Right lobe of liver (tissue), 6 donors: Measurements from ENCODE around the gene DCTN3. TPM values are rescaled to one million over a fixed set of nuclear protein-coding genes. Genes with fewer than 3 reads are reported as not detected.
A peak's percentile ranks its signal among the peaks of the same experiment; 100 is the strongest.

Experiments used
- ATAC-seq, 4 donors: fragments of 200-7000 bp; cut with Tn5 transposase; one replicate each; pipeline ENCODE4 v1.9.1; 2020; ENCODE audit warnings: mild to moderate bottlenecking in 4 of 4, moderate library complexity in 4 of 4
- DNase-seq, 3 donors: peaks; one replicate each; pipeline ENCODE4 v3.0.0-alpha.2; 2020
- H3K27ac ChIP-seq, 3 donors: fragments of 200-600 bp; one replicate each; pipeline ENCODE4 v1.8.0; 2022
- H3K27me3 ChIP-seq, 2 donors: fragments of 200-600 bp; one replicate each; pipeline ENCODE4 v1.8.0; 2022
- H3K36me3 ChIP-seq, 4 donors: fragments of 200-600 bp; sonication (generic) in 1 of 4; one replicate each; pipeline versions ENCODE4 v1.5.1 to v1.8.0; 2017 to 2022; ENCODE audit warnings: control low read depth in 1 of 4
- H3K4me1 ChIP-seq, 4 donors: fragments of 200-600 bp; sonication (generic) in 1 of 4; one replicate each; pipeline versions ENCODE4 v1.5.1 to v1.8.0; 2017 to 2022; ENCODE audit warnings: control low read depth in 1 of 4
- H3K4me3 ChIP-seq, 3 donors: fragments of 200-600 bp; one replicate each; pipeline ENCODE4 v1.8.0; 2022
- H3K9me3 ChIP-seq, 4 donors: fragments of 200-600 bp; sonication (generic) in 1 of 4; one replicate each; pipeline versions ENCODE4 v1.5.1 to v1.8.0; 2017 to 2022; ENCODE audit warnings: control low read depth in 1 of 4
- CTCF ChIP-seq, 4 donors: fragments of 200-600 bp in 3 of 4; fragments of 450-650 bp in 1 of 4; IDR thresholded peaks; one replicate each; pipeline versions ENCODE4 v1.5.1 to v1.8.0; 2016 to 2022; ENCODE audit warnings: antibody characterized with exemption in 4 of 4, mild to moderate bottlenecking in 2 of 4
- POLR2A ChIP-seq: fragments of 450-650 bp; IDR thresholded peaks from one replicate; pipeline ENCODE4 v1.6.1; 2017; ENCODE audit warnings: antibody characterized with exemption, mild to moderate bottlenecking
- WGBS: methylation state at CpG from one replicate; pipeline ENCODE4 v1.1.6; 2018; ENCODE audit warnings: low coverage, low lambda C conversion rate; ENCODE audit not compliant: insufficient coverage; ENCODE audit errors: missing lambda C conversion rate; 5-methylcytosine and 5-hydroxymethylcytosine counted together
- intact Hi-C, 2 donors: fragments of 100-400 bp; cut with DNase I; formaldehyde crosslinking; loops; one replicate each; pipeline versions ENCODE4 v1.11.2 to v1.14.1; 2022
- total RNA-seq, 6 experiments: library from RNA; depleted of rRNA in 2 of 6; stranded (reverse); fragments of >200 nt in 2 of 6; fragmentation: NEBNext Ultra II Directional in 3 of 6; extraction: Animal tissue kit (Norgen Biotek cat#: 25700) in 3 of 6; gene quantifications; one replicate each; pipeline versions ENCODE4 v1.1.0 to v1.2.4, GENCODE V29; 2016 to 2023
- donor health status: DM: no; HTN: yes; CAD: no.
- donor health status: DM: no; HTN: no; CAD: no.
- donor health status: DM: no; HTN: no; CAD: no.
- donor health status: DM: no; HTN: yes; CAD: no.
- donor health status: DM: no; HTN: yes; CAD: no.

DCTN3 gene
- total RNA-seq, 6 experiments from 2014 or later = 26.4 to 36.8 (median 32.7) TPM

DNA sequence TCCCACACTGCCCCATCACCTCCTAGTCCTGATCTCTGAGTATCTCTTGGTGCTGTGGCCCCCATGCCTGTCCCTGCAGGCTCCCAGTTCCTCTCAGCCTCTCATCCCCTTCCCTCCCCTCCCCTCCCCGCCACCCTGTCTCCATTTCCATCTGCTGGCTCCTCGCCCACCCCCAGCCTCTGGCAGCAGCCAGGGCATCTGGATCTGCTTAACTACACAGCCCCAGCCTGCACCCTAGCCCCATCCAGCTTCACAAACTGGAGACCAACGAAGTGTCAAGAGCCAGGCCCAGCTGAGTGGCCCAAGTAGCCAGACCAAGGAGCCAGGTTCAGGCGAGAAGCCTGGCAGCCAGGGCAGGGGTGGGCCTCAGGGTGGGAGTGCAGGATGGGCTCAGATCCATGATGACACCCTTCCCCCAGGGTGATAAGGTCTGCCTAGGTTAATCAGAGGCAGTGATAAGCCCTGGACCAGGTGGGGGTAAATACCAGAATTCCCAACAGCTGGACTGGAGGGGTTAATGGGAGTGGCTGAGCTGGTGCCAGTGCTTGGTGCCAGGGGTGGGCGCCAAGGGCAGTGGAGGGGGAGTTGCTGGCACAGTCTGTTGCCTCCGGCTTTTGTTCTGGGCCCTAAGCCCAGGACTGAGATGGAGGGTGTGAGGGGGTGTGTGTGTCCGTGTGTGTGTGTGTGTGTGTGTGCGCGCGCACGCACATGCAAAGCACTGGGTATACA lies 34.2 kb upstream of the DCTN3 start:
- ATAC-seq = no peak
- Histone ChIP-seq H3K9me3 (no peaks in the 10 kb centered on the region), H3K36me3 (peaks cover 0 to 4% (median 2%) of the 10 kb centered on the region in 4 donors), H3K27me3 (no peaks in the 10 kb centered on the region), H3K27ac (no peak overlapping the region), H3K4me3 (no peak overlapping the region), H3K4me1 (peaks cover 0 to 28% (median 14%) of the 10 kb centered on the region in 4 donors)
- no peak for TF ChIP-seq POLR2A
- TF ChIP-seq CTCF (IDR thresholded peaks at IDR 0.05) = no peak
- DNase-seq = peak in 1 of 3 donors; percentile 73
- intact Hi-C loops = no loop called here
- 40% methylated on average over 5 of the region's 11 CpGs for WGBS

DNA sequence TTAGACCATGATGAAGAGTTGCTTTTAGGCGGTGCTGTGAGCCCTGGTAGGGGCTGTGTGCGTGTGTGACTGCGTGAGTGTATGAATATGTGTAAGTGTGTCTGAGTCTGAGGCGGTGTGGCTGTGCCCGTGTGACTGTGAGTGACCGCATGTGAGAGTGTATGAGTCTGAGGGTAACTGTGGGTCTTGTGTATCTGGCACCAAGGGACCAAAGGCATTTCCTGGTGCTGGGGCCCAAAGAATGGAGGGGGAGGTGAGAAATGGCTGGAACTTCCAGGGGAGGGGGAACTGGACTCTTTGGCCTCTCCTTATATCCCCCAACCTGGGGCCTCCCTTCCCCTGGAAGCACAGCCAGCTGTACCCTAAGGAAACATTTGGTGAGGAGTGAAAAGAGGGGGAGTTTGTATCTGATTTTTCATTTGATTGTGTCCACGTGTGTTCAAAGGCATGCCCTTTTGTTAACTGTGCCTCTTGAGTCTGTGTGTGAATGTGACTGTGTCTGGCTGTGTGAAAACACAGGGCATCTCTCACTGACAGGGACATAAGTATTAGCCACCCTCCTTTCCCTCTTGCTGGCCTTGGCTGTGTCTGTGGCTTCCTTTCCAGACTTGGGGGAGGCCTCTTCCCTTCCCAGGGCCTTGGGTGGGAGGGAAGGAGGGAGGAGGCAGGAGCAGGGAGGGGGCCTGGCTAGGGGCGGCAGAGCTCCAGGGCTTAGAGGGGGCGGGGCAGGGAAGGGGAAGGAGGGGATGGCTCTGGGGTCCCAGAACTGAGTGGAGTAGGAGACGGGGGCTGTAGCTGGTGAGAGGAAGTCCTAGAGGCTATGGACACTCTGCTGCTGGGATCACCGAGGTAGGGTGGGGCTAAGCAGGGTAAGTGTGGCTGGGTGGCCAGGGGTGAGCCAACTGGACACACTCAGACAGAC lies 33.1 kb upstream of the DCTN3 start:
- ATAC-seq (no peak), DNase-seq (no peak)
- WGBS = 55% methylated on average over 10 of the region's 11 CpGs
- intact Hi-C loops = no loop called here
- Histone ChIP-seq H3K9me3 (no peaks in the 10 kb centered on the region), H3K4me1 (peaks cover 0 to 39% (median 17%) of the 10 kb centered on the region in 4 donors), H3K27ac (peak overlapping the region in 1 of 3 donors; percentile 18), H3K4me3 (no peak overlapping the region), H3K27me3 (no peaks in the 10 kb centered on the region), H3K36me3 (peaks cover 0 to 15% (median 7%) of the 10 kb centered on the region in 4 donors)
- TF ChIP-seq POLR2A (no peak), CTCF (IDR thresholded peaks at IDR 0.05) (no peak)

- Histone ChIP-seq H3K4me3 (peak overlapping the region in 2 of 3 donors; percentile 14 to 23), H3K4me1 (peaks cover 0 to 46% (median 20%) of the 10 kb centered on the region in 4 donors), H3K27me3 (no peaks in the 10 kb centered on the region), H3K9me3 (no peaks in the 10 kb centered on the region), H3K27ac (peak overlapping the region; percentile 18 to 77 (median 45)), H3K36me3 (peaks cover 0 to 17% (median 9%) of the 10 kb centered on the region in 4 donors)
- ATAC-seq (no peak), DNase-seq (no peak)
- intact Hi-C loops = no loop called here
- no peak for TF ChIP-seq POLR2A
- WGBS = 23% methylated on average over 4 of the region's 5 CpGs
Observed at GRCh38 chr9:34652602-34653000, 32.3 kb upstream of the DCTN3 start.

GRCh38 chr9:34651876-34652601 lies 31.7 kb upstream of the DCTN3 start, which contains the start of gene IL11RA:
TSS of gene IL11RA (plus strand) at chr9:34652185. CDS start at chr9:34655218, 3,033 bp downstream.
- peak within 1 kb of the TSS; percentile 18 to 77 (median 45) for H3K27ac ChIP-seq
- H3K27me3 ChIP-seq = no peaks in the 10 kb centered on the region
- intact Hi-C loops = no loop called here
- TF ChIP-seq POLR2A (peak; percentile 41), CTCF (IDR thresholded peaks at IDR 0.05) (peak in 1 of 4 donors; percentile 14)
- WGBS = 4% methylated on average over 13 of the region's 24 CpGs
- peak within 1 kb of the TSS; percentile 14 to 59 (median 23) for H3K4me3 ChIP-seq
- DNase-seq (peak; percentile 94 to 97 (median 97)), ATAC-seq (peak; percentile 86 to 94 (median 89))
- no peaks in the 10 kb centered on the region for H3K9me3 ChIP-seq
- peaks cover 0 to 17% (median 9%) of the 10 kb centered on the region in 4 donors for H3K36me3 ChIP-seq
- peaks cover 0 to 46% (median 20%) of the 10 kb centered on the region in 4 donors for H3K4me1 ChIP-seq
